GM18519 (cell line): Measurements from ENCODE around the gene ARFGEF2.

Source experiments
- ATAC-seq: cut with Tn5 transposase; IDR thresholded peaks from one replicate; pipeline ENCODE4 v1.9.1; 2021; ENCODE audit warnings: mild to moderate bottlenecking, moderate library complexity; ENCODE audit not compliant: unreplicated experiment, low FRiP score

ARFGEF2 gene

DNA sequence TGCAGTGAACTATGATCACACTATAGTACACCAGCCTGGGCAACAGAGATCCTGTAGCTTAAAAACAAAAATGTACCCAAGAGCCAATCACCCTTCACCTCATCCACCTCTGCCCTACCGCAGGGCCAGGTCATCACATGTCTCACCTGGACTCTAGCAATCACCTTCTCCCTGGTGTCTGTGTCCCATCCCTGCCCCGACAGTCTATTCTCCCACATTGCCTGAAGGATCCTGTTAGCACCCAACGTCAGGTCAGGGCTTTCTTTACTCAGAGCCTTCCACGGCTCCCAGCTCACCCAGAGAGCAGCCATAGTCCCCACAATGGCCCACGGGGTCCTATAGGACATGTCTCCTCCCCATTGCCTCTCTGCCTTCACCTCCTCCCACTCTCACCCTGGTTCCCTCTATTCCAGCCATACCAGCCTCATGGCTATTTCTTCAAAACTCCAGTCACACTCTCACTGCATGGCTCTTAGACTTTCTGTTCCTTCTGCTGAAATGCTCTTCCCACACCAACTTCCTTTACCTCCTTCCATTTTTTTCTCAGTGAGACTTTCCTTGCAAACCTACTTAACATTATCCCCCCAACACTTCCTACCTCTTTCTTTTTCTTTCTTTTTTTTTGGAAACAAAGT lies 22.5 kb upstream of the ARFGEF2 start:
- no peak for ATAC-seq

DNA sequence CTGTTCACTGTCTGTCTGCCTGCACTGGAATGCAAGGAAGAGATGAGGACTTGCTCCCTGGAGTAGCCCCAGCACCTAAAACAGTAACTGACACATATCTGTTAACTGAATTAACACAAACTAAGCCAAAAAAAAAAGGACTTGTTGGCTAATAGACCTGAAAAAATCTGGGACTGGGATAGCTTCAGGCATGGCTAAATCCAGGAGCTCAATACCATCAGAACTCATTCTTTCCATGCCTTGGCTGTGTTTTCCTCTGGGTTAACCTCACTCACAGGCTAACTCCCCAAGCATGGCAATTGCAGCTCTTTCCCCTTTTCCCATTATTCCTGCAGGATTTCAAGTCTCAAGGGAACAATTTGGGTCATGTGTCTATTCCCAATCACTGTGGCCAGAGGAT lies 21.6 kb upstream of the ARFGEF2 start:
- ATAC-seq: no peak

DNA sequence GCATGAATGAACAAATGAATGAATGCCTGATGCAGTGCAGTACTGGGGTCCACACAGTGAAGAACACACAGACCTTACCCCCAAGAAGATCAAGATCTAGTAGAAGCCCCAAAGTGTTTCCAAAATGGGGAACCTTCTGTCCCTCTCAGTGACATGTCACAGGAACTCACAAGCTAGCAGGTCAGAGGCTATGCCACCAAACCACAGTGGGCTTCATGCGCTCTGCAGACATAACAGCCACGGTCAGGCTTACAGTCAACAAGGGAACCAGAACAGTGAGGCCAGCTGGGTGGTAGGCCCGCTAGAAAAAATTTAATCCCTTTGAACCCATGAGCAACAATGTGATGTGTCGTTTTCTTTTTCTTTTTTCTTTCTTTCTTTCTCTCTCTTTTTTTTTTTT lies 20.2 kb upstream of the ARFGEF2 start:
- no peak for ATAC-seq

DNA sequence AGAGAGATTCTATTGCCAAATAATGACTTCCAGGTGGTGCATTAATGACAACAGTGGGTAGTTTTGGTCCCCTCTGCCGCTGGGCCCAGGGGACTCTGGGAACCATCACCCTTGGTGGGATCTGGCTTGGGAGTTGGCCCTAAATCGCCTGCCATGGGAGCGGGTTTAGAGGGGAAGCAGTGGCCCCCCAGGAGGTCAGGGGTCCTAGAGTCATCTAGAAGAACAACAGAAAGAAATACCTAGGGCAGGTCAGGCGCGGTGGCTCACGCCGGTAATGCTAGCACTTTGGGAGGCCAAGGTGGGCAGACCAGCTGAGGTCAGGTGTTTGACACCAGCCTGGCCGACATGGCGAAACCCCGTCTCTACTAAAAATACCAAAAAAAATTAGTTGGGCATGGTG lies 17.8 kb upstream of the ARFGEF2 start:
- ATAC-seq: no peak

DNA sequence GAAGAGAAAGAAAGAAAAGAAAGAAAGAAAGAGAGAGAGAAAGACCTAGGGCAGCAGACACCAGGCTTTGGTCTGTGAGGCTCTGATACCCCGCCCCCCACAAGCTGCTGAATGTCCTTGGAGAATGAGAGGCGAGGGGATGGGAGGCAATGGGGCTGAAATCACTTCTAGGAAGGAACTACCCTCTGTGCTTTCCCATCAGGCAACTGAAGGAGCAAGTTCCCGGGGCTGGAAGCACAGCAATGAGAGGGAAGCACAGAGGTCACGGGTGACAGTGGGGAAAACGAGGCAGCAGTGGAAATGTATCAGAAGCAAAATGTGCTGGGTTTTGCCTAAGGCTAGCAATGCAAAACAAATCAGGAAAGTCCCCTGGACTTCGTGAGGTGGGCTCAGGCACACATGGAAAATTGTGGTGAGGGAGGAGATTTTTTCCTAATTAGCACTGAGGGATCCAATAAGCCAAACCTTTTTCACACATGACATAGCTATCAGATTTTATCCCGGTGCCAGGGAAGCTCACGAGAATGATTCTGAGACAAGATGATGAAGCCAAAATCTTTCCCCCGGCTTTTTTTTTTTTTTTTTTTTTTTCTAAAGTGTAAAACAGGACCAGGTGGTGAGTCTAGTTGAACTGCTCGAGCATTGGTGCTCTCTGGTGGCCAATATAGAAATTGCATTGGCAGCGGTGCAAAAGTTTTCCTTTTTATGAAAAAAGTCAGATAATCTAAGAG lies 16.8 kb upstream of the ARFGEF2 start:
- no peak for ATAC-seq

DNA sequence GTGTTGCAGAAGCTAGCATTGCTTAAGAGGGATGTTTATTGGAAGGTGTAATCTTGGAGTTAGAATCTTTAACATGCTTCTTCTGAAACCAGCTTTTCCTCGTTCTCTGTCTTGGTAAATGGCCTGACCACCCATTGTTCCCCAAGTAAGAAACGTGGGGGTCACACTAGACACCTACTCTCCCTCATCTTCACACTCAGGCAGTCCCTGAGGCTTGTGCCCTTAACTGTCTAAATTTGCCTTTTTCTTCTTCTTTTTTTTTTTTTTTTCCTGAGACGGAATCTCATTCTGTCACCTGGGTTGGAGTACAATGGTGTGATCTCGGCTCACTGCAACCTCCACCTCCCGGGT lies 16.2 kb upstream of the ARFGEF2 start:
- ATAC-seq: no peak

DNA sequence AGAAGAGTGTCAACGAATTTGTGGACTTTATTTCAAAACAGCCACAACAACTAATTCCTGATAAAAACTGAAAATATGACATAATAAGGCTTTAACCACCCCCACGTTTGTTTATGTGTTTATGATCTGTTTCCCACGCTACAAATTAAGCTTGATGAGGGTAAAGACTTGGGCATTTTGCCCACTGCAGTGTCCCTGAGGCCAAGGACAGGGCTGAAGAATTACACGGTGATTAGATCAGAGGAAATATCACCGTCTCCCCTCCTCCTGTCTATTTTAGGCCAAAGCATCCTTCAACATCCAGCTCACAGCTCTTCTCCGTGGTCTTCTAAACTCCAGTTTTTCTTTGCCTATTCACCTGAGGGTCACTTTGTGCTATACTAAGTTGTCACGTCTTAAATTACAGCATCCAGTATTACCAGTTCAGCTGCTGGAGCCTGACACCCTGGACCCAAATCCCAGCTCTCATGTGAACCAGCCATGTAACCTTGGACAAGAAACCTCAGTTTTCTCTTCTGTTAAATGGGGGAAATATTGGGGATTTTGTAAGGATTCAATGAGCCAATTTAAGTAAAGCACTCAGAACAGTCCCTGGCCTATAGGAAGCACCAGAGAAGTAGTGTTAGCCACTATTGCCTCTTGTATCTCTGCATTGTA lies 15.2 kb upstream of the ARFGEF2 start:
- no peak for ATAC-seq

DNA sequence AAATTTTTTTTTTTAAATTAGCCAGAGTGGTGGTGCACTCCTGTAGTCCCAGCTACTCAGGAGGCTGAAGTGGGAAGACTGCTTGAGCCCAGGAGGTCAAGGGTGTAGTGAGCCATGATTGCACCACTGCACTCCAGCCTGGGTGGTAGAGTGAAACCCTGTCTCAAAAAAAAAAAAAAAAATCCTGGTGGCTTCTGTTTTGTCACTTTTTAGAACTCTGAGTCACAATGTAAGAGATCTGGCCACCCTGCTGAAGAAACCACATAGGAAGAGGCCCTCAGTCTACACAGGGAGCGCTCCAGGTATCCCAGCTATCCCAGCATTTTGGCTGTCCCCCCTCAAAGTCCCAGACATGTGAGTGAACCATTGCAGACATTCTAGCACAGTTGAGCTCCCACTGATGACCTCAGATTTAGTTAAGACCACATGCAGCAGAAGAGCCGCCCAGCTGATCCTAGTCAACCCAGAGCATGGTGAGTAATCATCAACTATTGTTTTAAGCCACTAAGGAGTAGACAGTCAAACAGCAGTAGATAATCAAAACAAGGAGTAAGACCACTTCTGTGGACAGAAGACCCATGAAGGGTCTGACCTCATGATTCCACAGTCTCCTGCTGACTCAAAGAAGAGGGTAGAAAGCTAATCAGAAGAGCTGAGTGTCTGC lies 12.7 kb upstream of the ARFGEF2 start:
- no peak for ATAC-seq

DNA sequence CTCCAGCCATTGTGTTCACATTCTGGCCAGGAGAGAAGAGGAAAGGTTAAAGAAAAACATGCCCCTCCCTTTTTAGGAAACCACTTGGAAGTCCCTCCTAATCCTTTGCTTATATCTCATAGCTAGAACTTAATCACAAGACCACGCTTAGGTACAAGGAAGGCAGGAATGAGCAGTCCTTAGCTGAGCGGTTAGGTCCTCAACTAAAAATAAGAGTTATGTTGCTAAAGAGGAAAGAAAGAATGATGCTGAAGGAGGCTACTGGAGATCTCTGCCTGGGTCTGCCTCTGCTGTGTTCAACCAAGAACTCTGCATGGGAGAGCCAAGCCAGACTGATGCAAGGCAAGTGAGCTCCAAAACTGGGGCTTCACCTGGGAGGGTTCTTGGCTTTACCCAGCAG lies 11.6 kb upstream of the ARFGEF2 start:
- no peak for ATAC-seq

DNA sequence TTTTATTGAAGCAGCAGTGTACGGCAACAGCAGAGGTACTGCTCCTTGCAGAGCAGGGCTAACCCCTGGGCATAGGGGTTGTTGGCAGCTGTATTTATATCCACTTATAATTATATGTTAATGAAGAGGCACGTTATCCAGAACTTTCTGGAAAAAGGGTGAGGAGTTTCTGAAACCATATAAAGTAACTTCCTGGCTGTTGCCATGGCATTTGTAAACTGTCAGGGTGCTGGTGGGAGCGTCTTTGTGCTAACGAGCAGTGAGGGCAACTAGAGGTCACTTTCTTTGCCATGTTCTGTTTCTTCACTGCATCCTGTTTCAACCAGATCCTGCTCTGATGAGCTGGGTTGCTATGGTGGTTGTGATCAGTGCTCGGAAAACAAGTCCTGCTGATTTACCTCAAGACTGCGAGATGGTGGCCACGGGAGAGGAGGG lies 11.1 kb upstream of the ARFGEF2 start:
- ATAC-seq: no peak

DNA sequence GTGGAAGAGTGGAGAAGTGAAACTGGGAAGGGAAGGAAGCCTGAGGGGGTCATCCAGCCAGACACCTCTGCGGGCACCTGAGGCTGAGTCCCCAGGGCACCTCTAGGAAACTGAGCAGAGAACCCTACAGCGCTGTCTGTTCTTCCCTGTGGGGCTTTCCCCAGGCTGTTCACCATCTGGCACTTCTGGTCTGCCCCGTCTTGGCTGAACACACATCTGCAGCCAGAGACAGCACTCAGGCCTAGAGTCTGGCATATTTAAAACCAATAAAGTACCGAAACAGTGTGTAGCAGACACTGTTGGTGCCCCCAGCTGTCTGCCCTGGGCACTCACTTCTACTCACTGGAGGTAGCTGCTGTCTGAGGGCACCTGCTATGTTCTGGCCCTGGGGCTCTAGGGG lies 9.4 kb upstream of the ARFGEF2 start:
- no peak for ATAC-seq

DNA sequence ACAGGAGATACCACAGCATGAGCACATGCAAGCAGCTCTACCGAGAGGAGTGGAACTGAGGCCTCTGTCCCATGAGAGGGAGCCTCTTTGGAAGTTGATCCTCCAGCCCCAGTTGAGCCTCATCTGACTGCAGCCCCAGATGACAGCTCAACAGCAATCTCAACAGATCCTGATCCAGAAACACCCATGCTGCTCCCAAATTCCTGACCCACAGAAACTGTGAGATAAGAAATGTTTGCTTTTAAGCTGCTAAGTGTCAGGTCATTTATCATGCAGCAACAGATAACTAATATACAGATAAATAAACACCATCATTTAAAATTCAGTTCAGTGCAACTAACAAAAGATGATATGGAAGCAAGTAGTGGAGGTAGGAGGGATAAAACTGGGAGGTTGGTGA lies 4.8 kb upstream of the ARFGEF2 start:
- no peak for ATAC-seq

DNA sequence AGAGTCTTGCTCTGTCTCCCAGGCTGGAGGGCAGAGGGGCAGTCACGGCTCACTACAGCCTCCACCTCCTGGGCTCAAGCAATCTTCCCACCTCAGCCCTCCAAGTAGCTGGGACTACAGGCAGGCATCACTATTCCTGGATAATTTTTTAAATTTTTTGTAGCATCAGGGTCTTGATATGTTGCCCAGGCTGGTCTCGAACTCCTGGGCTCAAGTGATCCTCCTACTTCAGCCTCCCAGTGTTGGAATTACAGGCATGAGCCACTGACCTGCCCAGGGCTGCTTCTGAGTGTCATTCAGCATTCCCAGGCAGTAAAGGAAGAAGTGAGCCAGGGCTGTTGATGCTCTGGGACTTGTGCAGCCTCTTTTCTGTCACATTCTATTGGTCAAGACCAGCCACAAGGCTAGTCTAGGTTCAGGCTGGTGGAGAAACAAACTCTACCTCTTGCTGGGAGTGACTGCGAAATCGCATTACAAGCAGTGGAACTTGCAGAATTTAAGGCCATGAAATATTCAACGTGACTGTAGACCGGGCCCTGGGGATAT lies 2.1 kb upstream of the ARFGEF2 start:
- no peak for ATAC-seq

DNA sequence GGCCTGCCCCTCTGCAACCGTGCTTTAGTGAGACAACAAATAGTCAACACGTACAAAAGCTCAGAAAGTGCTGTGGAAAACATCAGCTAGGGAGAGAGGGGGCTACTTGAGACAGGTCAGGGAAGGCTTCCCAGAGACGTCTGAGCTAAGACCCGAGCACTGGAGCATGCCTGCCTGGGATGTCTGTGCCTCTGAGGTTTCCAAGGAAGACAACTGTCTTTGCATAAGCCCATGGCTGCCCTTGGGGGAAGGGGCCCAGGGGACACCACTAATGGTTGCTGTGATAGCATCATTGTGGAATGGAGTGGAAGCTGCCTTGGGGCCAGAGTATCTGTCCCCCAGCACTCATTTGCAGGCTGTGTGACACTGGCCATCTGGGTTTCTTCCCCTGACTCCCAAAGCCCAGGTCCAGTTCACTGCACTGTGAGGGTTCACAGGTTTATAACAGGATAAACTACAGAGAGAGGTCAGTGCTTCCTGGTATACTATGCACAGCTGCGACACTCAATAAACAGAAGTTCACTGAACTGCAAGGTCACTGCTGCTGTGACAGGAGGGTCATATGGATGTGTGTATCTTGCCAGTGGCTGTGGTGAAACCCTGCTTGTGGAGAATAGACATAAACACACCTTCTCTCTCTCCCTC lies 1.5 kb upstream of the ARFGEF2 start:
- no peak for ATAC-seq

DNA sequence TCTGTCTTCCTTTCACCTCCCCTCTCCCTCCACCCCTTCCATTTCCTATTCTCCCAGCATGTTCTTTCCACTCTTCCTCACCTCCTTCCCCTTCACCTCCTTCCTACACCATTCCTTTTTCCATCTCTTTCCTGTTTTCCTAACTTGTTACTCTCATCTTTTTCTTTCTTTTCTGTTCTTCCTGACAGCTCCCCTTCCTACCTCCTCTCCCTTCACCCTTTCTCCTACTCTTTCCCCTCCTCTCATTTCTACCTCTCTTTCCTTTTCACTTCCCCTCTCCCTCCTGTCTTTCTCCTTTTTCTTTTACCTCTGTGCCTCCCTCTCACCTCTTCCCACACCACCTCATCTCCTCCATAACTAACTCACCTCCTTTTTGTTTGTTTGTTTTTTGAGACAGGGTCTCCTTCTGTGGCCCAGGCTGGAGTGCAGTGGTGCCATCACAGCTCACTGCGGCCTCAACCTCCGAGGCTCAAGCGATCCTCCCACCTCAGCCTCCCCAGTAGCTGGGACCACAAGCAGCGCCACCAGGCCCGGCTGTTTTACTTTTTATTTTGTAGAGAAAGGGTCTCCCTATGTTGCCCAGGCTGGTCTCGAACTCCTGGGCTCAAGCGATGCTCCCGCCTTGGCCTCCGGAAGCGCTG lies 864 bp upstream of the ARFGEF2 start:
- ATAC-seq: no peak

DNA sequence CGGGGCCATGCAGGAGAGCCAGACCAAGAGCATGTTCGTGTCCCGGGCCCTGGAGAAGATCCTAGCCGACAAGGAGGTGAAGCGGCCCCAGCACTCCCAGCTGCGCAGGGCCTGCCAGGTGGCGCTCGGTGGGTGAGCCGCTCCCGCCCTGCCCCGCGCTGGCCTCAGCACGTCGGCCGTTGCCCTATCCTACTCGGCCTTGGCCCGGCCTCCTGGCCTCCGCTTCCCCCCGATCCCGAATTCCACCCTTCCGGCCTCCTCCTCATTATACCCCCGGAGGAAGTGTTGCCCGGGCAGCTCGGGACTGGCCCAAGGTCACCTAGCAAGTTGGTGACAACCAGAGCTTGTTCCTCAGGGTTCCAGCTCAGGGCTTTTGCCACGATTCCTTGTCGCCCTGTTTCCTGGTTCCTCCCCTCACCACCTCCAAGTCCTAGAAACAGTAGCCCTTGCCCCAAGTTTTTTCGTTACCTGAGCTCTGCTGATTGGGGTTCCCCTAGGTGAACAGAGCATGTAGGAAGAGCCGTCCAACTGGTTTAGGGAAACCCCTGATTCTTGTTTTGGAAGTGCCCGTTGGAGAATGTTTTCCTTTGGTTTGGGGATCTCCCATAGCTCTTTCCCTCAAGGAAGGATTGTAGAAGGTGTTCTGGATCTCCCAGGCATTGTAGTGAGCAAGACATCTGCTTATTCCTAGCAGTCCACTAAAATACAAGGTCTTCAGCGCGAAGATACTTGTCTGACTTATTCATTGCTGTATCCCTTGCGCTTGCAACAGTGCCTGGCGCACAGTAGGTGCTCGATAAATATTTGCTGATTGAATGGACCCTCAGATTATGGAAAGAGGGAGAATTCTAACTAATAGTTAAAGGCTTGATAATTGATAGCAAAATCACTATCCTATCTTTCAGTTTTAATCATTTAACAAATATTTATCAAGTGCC lies 641 bp downstream of the ARFGEF2 start:
- peak; percentile 30 for ATAC-seq

DNA sequence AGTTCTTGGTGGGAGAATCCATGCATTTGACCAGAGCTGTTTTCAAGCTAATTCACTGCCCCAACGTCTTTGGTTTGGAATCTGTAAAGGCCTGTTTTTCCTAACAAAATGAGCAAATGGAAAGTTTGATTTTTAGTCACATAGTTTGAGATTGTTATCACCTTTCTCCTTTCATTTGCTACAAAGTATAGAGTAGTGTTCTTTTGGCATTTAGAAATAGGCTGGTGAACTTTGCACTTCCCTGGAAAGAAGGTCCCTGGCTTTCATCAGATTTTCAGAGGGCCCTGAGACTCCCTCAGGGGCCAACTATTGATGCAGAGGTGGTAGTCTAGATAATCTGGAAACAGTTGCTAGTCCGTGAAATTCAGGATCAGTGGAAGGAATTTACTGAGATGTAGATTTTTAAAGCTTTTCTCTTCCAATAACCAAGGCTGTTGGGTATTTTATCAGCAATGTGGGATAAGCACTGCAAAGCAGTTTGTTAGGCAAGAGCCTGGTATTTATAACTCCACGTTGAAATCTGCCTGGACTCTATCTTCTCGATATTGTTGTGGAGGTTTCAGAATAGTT lies 1.7 kb downstream of the ARFGEF2 start:
- no peak for ATAC-seq

DNA sequence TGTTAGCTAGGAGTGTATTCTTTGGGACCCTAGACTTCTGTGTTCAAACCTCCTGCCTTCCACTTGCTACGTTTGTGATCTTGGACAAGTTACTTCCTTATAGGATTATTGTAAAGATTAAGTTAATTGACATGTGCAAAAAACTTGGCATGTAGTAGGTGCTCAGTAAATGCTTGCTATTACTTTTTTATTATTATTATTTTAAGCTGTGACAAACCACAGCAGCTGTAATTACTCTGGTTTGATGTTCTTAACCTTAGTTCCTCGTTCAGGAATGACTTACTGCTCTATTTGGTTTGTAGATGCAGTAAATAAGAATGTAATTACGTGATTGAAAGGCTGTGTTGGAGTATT lies 3.2 kb downstream of the ARFGEF2 start:
- no peak for ATAC-seq

DNA sequence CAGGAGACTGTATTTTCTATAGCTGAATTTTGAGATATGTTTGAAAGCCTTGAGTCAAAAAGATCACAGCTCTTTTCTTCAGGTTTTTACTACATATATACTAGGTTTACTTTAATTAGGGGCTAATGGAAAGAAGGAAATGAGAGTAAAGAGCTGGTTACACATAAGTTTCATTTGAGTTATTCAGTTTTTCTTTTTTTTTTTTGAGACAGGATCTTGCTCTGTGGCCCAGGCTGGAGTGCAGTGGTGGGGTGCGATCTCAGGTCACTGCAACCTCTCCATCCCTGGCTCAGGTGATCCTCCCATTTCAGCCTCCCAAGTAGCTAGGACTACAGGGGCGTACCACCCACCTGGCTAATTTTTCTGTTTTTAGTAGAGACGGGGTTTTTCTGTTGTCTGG lies 4.8 kb downstream of the ARFGEF2 start:
- ATAC-seq: no peak
